ENCODE data around the gene RELCH.
"Not testable (repeated sequence)": the region's sequence is repeated elsewhere in the genome, so short reads cannot be mapped to it uniquely, and the experiment has no call there.

The RELCH gene, protein sequence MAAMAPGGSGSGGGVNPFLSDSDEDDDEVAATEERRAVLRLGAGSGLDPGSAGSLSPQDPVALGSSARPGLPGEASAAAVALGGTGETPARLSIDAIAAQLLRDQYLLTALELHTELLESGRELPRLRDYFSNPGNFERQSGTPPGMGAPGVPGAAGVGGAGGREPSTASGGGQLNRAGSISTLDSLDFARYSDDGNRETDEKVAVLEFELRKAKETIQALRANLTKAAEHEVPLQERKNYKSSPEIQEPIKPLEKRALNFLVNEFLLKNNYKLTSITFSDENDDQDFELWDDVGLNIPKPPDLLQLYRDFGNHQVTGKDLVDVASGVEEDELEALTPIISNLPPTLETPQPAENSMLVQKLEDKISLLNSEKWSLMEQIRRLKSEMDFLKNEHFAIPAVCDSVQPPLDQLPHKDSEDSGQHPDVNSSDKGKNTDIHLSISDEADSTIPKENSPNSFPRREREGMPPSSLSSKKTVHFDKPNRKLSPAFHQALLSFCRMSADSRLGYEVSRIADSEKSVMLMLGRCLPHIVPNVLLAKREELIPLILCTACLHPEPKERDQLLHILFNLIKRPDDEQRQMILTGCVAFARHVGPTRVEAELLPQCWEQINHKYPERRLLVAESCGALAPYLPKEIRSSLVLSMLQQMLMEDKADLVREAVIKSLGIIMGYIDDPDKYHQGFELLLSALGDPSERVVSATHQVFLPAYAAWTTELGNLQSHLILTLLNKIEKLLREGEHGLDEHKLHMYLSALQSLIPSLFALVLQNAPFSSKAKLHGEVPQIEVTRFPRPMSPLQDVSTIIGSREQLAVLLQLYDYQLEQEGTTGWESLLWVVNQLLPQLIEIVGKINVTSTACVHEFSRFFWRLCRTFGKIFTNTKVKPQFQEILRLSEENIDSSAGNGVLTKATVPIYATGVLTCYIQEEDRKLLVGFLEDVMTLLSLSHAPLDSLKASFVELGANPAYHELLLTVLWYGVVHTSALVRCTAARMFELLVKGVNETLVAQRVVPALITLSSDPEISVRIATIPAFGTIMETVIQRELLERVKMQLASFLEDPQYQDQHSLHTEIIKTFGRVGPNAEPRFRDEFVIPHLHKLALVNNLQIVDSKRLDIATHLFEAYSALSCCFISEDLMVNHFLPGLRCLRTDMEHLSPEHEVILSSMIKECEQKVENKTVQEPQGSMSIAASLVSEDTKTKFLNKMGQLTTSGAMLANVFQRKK

DNA sequence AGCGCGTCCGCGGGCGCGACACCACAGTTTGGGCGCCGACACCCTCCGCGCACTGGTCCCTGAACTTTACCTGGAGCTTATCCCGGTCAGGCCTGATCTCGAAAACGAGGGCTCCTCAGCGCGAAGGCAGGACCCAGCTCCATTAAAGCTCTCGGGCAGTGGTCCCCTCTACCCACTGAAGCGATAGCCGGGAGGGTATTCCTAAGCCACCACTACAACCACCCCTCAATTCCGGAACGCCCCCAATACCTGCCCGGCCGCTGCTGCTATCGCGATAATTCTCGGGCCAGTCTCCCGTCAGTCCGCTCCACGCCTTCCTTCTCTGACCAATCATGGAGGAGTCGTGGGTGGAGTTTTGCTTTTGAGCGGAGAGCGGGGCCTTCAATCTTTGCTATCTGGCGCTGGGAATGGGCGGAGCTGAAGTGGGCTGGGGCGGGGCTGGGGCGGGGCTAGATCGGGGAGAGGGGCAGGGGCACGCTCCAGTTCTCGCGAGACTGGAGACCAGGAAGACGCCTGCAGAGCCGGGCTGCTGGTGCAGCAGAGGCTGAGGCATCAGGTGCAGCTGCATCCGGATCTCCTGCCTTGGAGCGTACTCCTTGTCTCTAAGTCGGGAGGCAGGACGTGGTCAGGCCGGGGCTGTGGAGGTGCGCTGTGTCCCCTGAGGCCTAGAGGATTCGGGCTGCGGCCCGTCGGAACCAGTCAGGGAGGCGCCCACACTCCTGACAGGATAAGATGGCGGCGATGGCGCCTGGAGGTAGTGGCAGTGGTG lies at the start of gene RELCH, which contains the start of gene PIGN:
TSS of gene RELCH (plus strand) at position 482 of the 769 bp plus-strand sequence. CDS start at position 733, 251 bp downstream.
TSS of gene PIGN (minus strand) at position 283 of the 769 bp plus-strand sequence. CDS start 25,703 bp downstream, outside the sequence.
- DNase-seq (peak; percentile 91), ATAC-seq (peak; percentile 94)

DNA sequence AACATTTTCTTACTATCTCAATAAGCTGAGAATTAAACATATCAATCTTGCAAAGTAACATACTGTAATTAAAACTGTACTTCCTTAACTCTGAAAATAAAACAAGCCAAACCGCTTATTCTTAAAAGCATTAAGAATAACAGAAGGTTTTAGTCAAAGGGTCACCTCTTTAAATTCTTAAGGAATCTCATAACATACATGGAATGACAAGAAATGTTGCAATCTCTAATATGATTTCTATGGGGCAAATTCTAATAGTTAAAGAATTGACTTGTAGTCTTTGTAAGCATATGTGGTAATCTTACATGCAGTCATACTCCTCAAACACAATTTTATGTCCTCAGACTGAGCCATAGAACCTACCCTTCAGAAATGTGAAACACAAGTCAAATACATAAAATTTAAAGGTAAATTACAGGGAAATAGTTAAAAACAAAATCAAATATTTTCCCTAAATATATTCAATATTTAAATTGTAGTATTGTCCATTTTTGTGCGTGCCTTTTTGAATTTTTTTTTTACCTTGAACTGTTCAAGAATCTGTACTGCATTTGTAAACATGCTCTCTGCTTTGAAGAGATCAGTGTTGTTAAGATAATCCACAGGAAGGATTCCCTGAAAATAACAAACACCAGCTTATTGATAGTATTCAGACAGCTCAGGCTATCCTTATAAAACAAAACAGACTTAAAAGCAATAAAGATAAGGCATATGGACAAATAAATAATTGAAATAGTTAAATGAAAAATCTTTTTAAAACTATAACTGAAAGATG lies 48.4 kb upstream of the RELCH start:
- DNase-seq, result no peak

DNA sequence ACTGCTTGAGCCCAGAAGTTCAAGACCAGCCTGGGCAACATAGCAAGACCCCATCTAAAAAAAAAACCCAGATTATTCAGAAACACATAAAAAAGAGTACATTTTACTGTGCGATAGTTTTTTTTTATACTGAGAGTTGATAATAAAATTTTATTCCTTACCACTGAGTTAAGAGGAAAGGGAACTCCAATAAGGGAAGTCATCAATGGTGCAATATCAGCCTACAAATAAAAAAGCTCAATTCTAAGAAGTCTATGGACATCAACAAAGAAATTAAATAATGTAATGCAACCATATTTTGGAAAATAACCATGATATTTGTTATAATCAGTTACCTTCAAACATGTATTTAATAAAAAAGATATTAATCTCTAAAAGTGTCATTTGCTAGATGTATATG lies 46.8 kb upstream of the RELCH start:
- ATAC-seq, result no peak
- DNase-seq, result no peak

More for the DNA sequence above, 48.4 kb upstream of the RELCH start:
- ATAC-seq, result no peak

DNA sequence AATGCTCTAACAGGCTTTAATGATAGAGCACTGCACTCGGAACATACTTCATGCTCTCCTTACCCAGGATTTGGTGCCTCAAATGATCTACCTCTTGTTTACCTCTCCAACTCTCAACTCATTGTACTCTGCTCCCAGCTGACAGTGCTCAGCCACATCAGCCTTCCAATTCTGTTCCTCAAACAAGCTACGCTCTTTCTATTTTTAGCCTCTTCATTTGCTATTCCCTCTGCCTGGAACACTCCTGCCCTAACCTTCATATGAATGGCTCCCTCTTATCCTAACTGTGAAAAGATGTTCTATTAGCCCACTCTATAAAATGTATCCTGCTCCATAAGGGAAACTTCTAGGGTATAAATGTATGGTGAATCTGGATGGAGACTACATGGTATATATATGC lies 42.7 kb upstream of the RELCH start:
- no peak for ATAC-seq
- DNase-seq, result no peak

DNA sequence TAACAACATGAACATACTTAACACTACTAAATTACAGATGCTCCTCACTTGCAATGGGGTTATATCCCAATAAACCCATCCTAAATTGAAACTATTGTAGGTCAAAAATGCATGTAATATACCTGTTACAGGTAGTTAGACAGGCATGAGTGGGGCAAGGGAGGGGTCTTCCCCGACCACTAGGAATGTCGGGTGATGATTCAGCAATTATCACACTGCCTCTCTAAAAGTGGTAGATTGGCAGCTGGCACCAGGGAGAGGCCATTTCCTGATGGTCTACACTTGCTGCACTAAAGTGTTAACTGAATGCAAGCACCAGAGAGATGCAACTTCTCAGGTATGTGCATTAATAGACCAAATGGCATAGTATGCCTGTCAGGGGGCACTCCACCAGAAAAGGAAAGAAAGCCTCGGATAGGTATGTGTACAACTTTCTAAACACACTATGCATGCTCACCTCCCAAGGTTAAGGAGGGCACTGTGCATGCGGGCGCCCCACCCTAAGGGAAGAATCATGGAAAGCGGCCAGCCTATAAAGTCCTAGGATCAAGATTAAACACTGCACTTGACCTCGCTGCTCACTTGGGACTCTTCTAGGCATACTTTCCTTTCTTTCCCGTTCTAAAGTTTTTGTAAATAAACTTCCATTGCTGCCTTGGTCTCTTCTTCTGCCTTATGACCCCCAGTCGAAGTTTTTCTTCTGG lies 35.8 kb upstream of the RELCH start:
- DNase-seq, result no peak
- ATAC-seq, result no peak

DNA sequence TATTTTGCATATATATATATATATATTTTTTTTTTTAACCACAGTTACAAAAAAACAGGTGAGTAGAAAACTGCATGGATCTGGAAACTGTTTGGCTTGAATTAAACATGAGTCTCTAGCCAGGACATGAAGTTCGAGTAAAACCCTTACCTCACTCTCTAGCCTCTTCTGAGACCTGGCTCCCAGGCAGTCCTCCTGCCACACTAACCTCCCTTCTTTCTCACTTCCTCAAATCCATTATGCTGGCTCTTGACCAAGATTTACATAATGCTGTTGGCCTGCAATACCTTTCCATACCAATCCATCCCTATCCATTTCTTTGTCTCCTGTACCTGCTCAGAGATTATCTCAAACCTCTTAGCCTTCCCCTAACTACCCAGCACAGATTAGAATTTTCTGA lies 34.2 kb upstream of the RELCH start:
- DNase-seq, result no peak
- ATAC-seq, result no peak

DNA sequence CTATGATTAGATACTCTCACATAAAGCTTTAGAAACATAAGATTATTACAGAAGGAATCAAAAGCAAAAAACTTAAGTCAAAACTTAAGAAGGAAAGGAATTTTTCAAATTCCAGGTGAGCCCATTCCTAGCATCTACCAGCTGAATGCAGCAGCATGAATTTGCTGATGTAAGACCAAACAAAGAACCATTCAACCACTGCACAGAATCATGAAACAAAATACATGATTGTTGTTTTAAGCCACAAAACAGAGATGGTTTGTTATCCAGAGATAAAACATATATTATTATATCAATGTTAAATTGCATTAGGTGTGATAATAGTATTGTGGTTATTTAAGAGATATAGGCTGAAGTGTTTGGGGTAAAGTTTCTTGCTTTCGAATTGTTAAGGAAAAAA lies 29.2 kb upstream of the RELCH start:
- ATAC-seq (no peak), DNase-seq (no peak)

DNA sequence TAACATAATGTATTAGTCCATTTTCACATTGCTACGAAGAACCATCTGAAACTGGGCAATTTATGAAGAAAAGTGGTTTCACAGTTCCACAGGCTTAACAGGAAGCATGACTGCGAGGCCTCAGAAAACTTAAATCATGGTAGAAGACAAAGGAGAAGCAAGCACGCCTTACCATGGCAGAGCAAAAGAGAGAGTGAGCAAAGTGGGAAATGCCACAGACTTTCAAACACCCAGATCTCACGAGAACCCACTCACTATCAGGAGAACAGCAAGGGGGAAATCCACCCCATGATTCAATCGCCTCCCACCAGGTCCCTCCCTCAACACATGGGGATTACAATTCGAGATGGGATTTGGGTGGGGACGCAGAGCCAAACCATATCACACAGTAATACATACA lies 22.7 kb upstream of the RELCH start:
- ATAC-seq, result no peak
- no peak for DNase-seq

DNA sequence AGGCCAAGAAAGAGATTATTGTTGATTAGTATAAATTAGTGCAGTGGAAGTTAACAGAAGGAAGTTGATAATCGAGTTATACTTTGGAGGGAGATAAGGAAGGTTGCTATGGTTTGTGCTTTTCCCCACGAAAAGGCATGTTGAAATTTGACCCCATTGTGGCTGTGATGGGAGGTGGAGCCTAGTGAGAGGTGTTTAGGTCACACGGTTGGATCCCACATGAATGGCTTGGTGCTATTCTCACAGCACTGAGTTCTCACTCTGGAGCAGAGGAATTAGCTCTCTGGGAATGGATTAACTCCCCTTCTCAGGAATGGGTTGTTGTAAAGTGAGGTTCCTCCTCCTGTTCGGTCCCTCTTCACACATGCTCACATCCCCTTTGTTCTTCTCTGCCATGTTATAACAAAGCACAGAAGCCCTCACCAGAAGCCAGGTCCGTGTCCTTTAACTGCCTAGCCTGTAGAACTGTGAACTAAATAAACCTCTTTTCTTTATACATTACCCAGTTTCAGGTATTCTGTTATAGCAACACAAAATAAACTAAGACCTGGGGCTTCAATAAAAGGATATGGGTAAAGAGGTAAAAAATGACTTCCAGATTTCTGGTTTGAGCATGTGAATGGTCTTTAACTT lies 22.1 kb upstream of the RELCH start:
- no peak for ATAC-seq

DNA sequence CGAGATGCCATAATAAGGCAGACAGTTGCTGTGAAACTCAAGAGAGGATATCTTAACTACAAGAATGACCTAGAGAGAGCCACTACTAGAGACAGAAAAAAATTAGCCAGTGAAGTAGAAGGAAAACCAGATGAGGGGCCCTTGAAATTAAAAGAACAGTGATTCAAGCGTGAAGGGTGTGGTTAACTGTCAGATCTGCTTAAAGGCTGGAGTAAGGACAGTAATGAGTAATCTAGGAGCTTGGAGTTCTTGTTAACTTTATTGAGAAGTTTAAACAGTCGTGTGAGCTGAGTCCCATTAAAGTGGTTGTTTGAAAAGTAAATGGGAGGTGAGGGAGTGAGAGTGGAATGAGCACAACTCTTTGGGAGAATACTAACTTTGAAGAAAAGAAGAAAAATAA lies 21.5 kb upstream of the RELCH start:
- ATAC-seq (no peak), DNase-seq (no peak)

More for the DNA sequence above, 22.1 kb upstream of the RELCH start:
- no peak for DNase-seq

DNA sequence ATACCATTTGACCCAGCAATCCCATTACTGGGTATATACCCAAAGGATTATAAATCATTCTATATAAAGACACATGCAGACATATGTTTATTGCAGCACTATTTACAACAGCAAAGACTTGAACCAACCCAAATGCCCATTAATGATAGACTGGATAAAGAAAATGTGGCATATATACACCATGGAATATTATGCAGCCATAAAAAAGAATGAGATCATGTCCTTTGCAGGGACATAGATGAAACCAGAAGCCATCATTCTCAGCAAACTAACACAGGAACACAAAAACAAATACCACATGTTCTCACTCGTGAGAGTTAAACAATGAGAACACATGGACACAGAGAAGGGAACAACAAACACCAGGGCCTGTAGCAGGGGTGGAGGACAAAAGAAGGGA lies 20.5 kb upstream of the RELCH start:
- ATAC-seq, DNase-seq: not testable (repeated sequence)

DNA sequence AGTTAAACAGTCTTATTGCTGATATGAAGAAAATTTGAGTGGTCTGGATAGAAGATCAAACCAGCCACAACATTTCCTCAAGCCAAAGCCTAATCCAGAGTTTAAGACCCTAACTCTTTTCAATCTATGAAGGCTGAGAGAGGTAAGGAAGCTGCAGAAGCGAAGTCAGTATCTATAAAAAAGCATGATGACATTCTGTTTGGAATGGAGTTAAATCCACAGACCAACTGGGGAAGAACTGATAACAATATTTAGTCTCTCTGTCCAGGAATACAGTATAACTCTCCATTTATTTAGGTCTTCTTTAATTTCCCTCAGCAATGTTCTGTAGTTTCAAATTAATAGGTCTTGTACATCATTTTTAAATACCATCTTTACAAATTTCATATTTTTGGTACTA lies 16.2 kb upstream of the RELCH start:
- DNase-seq (no peak), ATAC-seq (no peak)

DNA sequence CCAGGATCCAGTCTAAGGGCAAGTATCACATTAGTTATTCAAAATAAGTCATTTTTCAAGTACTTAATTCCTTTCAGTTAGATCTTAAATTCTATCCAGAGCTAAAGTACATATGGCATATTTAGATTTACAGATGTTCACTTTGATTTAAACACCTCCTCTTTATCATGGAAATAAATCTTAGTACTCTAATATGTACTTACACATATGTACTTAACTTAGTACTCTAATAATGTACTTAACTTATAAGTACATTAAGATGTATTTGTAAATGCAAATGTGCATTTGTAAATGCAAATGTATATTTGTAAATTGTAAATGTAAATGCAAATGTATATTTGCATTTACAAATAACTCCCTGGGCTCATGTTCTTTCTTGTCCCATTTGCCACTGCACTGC lies 14.8 kb upstream of the RELCH start:
- ATAC-seq, result no peak

DNA sequence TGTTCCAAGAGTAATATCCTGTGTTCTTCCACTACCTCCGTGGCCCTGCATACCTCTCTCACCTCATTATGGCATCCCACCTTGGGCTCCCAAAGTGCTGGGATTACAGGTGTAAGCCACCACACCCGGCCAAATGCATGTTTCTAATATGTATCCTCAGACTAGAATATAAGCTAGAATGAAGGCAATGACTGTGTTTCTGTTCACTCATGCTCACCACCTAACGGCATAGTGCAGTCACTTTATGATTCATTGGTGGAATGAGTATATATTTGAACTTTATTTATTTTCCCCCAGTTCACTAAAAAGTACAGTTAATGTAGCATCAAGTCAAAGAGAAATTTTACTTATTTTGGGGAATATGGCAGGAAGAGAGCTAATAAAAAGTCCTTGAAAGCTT lies 11.5 kb upstream of the RELCH start:
- ATAC-seq, result peak; percentile 55

More for the DNA sequence above, 14.8 kb upstream of the RELCH start:
- no peak for DNase-seq

DNA sequence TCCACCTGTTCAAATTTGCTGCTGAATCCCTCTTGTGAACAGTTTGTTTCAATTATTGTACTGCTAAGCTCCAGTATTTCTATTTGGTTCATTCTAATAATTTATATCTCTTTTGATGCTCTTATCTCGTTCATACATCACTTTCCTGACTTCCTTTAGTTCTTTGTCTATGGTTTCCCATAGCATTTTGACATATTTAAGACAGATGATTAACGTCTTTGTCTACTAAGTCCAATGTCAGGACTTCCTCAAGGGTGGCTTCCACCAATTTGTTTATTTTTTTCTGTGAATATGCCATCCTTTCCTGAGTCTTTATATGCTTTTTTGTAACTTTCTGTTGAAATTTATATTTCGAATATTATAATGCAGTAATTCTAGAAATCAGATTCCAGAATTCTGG lies 9.8 kb upstream of the RELCH start:
- no peak for DNase-seq
- ATAC-seq, result no peak

More for the DNA sequence above, 11.5 kb upstream of the RELCH start:
- no peak for DNase-seq

DNA sequence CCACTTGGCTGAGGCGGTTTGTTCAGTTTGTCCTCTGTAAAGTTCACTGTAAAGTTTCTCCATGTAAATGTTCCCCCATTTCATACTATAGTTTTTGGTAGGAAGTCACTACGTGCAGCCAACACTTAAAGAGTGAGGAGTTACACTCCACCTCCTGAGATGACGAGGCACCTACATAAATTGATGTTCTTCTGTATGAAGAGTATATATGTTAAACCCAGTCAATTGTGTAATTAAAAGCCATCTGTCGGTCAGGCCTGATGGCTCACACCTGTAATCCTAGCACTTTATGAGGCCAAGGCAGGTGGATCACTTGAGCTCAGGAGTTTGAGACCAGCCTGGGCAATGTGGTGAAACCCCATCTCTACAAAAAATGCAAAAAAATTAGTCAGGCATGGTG lies 7.8 kb upstream of the RELCH start:
- DNase-seq (no peak), ATAC-seq (no peak)

DNA sequence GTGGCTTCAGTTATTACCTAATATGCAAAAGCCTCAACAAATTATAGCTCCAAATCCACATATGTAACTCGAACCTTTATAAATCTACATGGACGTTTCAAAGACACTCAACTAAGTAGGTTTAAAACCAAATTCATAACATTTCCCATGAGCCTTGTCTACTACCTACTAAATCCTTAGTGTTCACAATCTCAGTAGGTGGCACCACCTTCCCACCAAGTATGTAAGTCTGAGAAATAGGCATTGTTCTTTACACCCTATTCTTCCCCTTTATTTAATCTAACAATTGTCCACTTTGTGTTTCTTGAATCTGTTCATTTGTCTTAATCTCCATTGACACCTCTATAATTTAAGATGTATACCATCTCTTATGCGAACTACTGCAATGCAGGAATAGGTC lies 4.8 kb upstream of the RELCH start:
- no peak for ATAC-seq

DNA sequence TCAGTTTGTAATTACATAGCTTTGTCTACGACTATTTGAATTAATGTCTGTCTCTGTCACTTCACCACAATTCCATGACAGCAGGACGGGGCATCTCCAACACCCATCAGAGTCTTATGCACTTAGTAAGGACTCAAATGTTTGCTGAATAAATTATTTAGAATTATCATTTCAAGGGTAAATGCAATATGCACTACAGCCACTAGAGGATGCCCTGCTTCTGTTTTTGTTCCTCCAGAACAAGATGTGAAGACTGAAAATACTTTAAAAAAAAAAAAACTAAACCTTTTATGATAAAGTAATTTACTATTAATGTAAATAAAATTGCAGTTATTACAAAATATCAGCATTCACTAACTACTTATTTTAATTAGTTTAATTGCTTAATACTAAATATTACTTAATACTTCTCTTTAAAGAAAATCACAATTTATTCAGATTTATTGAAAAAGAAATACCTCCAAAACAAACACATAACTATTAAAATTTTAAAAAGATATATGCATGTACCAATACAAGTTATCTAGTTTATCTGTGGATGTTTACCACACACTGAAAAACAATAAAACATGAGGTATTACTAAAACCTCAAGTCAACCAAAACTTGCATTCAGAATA lies 3.4 kb upstream of the RELCH start:
- peak; percentile 33 for DNase-seq
- ATAC-seq, result no peak

More for the DNA sequence above, 4.8 kb upstream of the RELCH start:
- no peak for DNase-seq

DNA sequence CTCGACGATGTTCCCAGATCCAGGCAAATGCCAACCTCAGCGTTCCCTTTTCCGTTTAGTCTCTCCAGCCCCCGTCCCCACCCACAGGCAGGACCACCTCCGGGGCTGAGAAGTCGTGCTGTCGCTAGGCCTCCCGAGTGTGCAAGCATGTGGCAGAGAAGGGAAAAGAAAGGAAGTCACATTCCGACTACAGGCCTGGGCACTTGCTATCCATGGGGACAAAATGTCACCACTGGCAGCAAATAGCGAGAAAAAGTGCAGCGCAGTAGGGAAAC lies 619 bp upstream of the RELCH start:
- DNase-seq, result no peak
- ATAC-seq, result no peak
